GM18517 (cell line): ENCODE results near the gene WT1.

Experiments
- ATAC-seq: cut with Tn5 transposase; IDR thresholded peaks from one replicate; pipeline ENCODE4 v1.9.1; 2021; ENCODE audit warnings: mild to moderate bottlenecking, moderate library complexity; ENCODE audit not compliant: unreplicated experiment

The WT1 gene

DNA sequence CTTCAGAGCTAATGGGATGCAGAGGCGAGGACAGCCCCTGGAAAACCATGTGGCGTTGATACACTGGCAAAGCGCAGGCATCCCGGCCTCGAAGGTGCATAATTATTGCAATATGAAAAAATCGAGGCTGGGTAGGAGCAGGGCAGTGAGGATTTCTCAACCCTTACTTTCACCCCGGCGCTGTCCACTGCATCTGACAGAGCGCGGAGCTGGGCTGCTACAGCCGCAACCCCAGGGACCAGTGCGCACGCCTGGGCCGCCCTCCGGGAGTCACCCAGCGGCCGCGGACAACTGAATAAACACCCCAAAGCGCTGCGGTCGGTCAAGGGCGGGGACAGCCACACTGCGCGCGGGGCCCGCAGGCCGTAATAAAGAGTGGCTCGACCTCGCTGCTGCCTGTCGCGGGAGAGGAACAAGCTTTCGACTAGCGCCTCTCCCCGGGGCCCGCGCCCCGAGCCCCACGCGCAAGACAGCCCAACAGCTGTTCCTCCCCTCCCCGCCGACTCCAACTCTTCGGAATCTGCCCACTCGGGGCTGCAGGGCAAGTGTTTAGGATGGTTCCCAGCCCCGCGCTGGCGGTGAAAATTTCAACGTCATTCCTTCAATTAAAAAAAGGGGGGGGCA is 3.6 kb upstream of the WT1 start:
- ATAC-seq = no peak

DNA sequence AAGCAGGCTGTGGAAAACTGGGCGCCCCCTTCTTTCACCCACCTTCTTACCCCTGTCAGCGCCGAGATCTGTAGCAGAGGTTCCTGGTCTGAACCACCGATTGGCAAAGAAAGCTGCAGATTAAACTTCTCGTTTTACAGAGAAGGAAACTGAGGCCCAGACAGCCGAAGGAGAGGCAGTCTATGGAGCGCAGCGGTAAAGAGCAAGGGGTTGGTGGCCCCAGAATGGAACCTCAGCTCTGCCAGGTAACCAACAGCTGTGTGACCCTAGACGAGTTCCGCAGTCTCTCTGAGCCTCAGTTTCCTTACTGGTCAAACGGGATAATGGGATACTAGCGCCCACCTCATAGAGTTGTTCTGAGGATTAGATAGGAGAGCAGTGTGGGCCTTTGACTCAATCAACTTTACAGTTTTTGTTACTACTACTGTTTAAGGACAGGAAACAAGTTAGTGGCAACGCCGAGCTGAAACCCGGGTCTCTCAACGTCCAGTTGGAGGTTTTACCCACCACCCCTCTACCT is 3.1 kb upstream of the WT1 start:
- ATAC-seq = no peak

DNA sequence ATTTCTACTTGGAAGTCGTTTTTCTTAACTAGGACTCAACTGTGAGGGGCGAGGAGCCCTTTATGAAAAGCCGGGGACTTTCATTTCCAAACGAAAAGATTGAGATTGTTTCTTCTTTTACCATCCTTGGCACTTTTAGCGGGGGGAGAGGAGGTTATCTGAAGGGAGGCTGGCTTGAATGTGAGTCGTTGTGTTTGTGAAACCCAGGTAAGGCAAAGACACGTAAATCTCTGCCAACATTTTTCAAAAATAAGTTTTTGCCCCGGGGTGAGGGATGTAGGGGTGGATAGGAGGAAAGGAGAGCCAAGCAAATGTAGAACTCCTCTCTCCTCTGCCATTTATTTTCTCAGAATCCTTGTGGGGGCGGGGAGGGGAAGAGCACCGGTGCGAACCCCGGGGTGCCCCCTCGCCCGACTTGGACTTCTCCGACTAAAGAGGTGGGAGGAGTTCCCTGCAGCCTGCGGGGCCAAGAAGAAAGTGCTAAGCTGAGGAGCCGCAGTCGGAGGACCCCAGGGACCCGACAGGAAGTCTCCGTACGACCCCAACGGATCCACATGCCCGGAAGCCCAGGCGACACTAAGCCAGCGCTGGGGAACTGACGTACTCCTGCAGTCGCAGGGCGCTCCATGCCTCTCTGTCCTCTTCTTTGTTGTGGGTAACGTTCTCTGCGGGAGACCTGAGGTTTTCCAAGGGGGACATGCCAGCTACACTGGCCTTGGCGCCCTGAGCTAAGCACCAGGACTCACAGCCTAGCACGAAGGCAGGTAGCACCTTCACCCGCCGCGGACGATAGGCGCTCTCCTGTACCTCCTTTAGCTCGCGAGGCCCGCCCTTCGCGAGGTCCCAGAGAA is 2.4 kb upstream of the WT1 start:
- no peak for ATAC-seq

DNA sequence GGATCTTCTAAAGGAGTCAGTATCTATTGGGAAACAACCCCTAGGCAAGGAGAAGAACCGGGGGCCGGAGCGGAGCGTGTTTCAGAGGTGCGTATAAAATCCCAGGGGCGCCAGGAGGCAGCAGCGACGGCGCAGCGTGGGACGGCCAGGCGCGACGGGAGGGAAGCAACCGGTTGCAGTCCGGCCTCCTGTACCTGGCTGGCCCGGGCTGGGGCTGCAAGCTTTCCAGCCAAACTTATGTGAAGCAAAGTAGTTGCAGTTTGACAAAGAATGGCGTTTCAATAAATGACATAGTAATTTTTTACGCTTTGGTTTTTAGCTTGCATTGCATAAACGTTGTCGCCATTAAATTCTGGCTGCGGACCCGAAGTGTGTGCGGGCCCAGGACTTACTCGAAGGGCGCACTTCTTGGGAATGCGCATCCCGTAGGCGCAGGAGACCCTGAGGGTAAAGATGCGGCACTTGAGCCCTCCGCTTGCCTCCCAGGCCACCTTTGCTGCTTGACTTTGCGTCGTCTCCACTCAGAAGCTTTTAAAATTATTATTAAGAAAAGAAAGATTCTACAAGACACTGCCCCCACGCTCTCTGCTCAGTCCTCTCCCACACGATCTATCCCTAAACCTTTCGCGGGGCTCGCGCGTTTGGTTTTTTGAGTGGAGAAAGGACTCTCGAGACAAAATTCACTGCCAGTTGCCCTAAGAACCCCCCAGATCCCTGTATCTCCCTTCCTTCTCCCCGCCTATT is 1.6 kb upstream of the WT1 start:
- no peak for ATAC-seq

DNA sequence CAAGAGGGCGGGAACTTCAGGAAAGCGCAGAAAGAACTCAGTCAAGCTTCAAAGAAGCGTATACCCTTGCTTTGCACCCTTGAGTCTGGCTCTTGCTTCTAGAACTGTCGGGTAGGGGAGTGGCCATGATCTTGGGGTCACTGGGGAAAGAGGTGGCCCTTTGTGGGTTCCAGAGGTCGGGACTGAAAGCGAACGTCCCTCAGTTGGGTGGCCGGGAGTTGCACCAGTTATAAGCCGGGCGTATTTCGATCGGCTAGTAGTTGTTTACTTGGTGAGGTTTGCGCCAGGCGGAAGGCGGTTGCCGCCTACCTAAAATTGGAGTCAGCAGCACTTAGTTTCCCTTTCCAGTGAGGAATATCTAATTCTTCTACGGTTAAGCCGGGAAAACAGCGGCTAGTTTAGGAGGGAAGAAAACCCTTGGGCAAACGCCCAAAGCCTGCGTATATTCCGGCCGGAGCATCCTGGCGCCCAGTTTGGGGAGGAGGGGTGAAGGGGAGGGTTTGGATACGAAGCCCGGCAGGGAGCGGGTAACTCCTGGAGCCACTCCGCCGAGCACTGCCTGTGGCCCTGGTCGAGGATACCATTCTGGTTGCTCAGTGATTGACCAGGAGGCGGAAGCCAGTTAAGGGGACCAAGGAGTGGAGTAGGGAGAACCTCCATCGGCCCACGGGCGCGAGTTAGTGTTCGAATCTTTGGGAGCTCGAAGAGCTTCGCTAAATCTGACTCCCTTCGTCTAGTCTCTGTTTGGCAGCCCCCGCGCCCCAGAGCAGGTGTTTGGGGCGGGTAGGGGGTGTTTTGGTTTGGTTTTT is 807 bp upstream of the WT1 start:
- no peak for ATAC-seq

DNA sequence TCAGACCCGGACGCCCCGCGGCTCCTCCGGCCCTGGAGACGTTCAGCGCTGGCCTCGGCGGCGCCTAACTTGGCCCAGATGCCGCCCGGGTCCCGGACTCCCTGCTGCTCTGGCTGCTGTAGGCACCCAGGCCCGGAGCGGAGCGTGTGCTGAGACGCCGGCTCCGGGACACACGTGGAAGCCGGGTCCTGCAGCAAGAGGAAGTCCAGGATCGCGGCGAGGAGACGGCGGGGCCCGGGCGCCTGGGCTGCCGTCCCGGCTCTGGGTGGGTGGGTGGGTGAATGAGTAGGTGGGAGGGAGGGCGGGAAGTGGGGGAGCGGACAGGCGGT is 223 bp downstream of the WT1 start:
- ATAC-seq = no peak

DNA sequence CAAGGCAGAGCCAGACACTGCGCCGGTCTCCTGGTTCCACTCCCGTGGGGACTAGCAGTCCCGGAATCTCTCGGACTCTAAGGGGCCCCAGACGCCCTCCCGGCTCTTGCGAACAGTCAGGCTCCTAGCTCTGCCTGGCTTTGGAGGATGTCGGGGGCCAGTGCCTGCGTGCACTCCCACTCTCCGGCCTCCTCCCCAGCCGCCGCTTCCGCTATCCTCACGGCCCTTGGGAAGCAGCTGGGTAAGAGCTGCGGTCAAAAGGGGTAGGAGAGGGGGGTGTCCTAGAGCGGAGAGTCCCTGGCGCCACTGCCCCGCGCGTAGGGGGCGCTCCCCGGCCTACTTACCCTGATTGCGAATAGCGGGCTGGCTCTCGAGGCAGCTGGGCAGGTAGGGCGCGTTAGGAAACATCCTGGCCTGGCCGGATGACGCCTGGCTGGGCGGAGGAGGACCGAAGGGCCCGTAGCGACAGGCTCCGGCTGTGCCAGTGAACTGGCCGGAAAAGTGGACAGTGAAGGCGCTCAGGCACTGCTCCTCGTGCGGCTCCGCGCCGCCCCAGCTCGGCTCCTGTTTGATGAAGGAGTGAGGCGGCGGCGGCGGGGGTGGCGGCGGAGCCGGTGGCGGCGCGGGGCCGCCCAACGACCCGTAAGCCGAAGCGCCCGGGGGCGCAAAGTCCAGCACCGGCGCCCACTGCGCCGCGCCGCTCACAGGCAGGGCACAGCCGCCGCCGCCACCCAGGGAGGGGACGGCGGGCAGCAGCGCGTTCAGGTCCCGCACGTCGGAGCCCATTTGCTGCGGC is 785 bp downstream of the WT1 start:
- ATAC-seq = no peak

DNA sequence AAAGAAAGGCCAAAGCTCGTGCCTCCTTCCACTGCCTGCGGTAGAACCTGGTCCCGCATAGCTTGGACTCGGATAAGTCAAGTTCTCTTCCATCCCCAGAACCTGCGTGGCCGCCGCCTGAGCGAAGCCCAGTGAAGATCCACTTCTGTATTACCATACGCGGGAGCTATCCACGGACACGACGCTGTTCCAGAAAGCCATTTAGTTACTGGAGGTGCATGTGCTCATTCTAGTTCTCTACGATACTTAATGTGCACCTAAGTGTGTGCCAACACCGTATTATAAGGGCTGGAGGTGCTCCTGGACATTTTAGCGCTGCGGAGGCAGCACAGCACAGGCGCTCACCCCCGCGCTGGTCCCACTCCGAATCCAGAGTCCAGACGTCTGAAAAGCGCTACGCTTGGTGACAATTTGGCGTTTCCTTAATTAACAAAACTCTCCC is 1.4 kb downstream of the WT1 start:
- ATAC-seq = no peak

DNA sequence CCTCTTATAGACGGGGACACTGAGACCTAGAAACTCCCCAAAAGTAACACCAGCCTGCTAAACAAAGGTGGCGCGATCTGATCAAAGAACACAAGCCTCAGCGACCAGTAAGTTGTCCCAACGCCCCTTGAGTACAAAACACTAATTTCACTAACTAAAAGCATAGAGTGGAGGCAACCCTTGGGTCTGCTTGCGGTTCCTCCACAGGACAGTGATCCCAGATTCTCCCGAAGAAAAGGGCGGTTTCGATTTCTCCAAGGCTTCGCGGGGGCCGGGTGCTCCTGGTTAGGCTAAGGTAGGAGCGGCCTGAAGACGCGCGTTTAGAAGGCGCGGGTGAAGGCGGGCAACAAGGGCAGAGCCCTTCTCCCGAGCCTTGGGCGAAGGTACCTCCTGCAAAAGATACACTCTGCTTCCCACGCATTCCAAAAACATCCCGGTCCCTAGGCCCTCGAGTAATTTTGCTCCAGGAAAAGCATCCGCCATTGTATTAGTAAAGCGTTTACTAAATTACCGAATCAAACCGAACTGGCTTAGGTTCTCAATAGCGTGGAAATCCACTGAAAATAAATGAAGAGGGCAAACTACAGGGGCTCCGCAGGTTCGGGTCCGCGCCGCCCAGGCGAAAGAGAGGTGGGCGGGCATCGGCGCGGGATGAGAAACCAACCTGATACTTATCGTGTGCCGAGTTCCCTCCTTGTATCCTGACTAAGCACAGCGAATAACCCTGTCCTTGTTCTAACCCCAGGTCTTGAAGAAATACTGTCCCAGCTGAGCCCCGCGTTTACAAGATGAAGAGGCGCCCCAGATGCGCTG is 2.0 kb downstream of the WT1 start:
- ATAC-seq = no peak

DNA sequence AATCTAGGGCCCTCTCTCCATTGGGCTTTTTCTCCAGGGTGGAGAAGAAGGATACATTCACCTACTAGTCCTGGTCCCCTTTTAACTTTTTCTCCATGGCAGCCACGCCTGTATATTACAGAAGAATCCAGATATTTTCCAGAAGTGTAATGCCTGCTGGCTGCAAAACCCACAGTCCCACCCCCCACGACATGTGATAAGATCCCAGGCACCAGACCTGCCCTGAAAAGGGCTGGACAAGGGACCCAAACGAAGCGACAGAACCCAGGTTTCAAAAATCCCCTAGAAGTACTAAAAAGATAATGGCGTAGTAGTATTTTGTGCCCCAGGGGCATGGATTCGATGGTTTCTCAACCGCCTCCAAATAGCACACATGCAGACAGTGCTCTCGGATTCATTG is 2.8 kb downstream of the WT1 start:
- no peak for ATAC-seq

DNA sequence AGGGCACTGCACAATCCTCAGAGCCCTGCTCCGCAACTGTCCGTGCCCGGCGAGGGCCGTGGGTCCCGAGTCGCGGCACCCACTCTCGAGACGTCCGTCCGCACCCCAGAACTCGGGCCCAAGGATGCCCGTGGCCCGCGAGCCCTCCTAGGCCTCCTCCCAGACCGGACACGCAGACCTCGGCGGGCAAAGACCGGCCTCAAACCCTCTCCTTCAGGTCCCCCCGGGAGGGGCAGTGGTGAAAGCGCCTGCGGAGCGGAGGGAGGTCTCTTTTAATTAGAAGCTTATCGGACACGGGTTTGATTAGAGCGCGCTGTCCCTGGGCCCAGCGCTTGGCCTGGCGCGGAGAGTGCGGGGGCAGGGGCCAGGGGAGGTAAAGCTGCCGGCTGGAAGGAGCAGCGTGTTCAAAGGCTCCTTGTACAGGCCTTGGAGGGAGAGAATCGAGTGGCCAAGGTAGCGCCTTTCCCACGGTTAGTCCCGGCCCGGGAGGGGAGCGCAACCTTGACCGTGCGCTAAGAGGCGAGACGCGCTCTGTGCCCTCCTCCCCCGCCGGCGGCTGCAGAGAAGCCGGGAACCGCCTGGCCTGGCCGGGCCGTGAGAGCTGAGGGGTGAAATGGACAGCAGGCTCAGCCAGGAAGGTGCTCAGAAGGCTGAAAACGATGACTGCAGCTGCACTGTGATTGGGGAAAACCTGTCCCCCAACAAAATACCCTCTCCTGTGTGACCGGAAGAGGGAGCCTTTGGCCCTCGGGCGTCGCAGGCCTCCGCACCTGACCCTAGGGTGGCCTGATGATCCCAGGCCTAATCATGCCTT is 4.6 kb downstream of the WT1 start:
- ATAC-seq = no peak

DNA sequence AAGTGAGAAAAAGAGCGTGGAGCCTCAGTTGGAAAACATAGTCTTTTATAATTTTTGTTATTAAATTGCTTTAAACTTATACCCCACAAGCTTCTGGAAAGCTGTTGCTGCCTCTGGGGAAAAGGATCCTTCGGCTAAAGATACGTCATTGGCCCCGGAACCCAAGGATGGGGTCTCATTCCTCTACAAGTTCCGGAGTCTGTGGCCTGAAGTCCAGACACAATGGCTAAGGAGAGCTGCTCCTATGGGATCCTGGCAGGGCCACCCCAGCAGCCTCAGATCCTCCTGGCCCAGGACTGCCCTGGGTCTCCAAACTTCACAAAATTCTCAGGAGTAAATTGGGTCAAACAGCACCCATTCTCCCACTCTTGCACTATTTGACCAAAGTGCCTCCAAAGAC is 5.9 kb downstream of the WT1 start:
- ATAC-seq = no peak

DNA sequence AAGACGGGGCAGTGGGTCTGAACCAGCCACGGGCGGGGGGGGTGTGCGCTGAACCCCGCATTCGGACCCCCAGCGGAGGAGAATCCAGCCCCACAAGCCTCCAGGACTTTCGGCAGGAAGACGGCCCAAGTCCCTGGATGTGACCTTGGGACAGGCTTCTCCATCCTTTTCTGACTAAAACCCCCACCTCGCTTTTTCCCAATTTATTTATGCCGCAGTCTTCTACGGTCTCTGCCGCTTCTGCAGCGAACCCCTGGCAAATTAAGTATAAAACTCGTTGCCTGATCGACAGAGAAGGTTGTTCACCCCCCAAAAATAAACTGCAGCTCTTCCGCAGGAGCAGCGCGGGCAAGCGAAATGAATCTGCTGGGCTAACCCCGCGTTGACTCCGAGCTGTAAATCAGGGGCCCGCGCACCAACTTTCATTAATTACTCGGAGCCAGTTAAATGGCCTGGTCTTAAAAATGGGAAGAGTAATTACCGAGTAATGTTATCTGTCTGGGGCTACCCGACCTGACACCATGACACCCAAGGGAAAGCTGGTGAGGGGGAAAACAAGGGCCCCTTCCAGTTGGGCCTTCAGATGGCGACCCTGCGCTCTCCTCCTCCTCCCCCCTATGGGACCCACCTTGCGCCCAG is 6.6 kb downstream of the WT1 start:
- ATAC-seq = no peak

DNA sequence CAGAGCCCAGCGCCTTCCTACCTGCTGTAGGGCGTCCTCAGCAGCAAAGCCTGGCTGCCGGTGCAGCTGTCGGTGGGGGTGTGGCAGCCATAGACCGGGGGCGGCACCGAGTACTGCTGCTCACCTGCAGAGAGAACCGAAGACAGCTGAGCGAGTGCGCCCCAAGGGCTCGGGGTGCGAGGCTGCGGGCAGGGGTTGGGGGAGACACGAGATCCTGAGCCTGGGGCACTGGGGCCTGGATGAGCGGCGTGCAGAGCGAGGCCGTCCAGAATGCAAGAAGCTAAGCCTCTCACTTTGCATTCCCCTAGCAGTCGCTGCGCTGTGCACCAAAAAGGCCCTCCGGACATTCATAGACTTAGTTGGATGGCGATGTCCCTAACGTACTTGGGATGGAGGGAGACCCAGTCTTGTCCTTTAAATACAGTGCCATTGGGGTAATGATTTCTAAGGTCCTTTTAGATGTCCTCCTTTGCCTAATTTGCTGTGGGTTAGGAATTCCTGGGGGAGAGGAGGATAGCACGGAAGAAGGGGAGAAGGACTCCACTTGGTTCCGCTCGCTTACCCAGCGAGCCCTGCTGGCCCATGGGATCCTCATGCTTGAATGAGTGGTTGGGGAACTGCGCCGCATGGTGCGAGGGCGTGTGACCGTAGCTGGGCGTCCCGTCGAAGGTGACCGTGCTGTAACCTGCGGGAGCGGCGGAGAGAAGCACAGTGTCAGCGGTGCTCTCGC is 7.2 kb downstream of the WT1 start:
- ATAC-seq = no peak

DNA sequence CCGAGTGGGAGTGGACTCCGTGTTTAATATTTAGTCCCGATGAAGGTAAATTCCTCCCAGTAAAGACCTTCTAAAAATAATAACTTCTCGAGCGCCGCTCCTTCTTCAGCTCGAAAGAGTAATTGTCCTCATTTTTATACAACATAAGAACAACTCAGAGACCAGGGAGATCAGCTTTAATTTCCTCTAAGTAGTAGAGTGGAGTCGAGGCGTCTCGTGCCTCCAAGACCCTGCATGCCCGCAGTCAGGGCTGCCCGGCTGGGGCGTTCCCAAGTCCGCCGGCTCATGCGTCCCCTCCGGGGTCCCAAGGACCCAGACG is 7.8 kb downstream of the WT1 start:
- no peak for ATAC-seq

DNA sequence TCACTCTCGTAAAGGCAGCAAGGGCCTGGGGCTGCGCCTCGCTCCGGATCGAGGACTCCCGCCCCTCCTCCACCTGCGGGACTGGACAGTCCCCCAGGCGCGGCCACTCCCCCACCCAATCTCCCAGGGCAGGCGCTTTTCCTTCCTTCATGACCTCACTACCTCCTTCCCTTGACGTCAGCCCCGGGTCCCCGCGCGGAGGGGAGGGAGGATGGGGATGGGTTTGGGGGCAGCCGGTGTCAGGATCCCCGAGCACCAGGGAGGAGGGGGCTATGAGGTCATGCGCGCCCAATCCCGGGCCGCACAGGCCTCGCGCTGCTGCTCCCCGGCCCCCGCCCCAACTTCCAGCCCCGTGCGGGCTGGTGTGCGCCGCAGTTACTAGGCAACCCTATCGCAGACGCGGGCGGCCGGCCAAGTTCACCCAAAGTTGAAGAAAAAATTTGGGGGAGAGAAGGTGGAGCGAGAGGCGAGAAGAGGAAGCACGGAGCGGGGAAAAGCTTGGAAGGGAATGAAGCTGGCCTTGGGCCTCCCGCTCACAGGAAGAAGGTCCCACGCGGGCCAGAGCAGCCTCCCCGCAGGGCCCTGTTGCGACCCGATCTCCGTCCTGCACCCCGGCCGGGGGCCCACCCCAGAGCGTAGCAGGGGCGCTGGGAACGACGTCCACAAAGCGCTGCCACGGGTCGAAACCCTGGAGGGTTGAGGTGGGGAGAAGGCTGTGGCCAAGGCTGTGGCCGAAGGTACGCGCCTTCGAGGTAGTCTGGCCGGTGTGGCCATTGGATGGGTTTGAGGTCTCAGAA is 8.3 kb downstream of the WT1 start:
- ATAC-seq = no peak

DNA sequence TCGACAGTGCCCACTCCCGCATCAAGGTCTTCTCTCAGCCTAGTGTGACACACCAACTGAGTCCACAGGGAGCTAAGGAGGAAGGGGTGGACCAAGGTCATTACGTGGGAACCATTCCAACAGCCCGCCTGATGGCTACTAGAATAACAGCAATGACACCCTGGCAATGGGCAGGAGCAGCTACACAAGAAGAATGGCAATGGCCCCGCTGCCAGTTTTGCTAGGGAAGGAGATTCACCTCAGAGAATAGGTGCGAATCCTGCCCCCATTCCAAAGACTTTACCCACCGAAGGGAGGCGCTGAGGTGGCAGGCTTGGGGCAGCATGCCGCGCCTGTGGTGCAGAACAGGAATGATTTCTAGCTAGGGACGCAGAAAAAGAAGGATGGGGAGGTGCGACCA is 9.1 kb downstream of the WT1 start:
- no peak for ATAC-seq
